Vagina (tissue), 2 donors: ENCODE data around the gene PTGER3. TPM values are rescaled to one million over a fixed set of nuclear protein-coding genes. Genes with fewer than 3 reads are reported as not detected.

Experiments used
- DNase-seq, 2 donors: peaks; one replicate each; pipeline ENCODE4 v3.0.0-alpha.2; 2017; ENCODE audit errors: extremely low spot score in 2 of 2
- H3K27ac ChIP-seq: fragments of 200-600 bp; sonication (generic); one replicate; pipeline ENCODE4 v1.5.1; 2019
- H3K27me3 ChIP-seq: fragments of 200-600 bp; sonication (generic); one replicate; pipeline ENCODE4 v1.5.1; 2019
- H3K36me3 ChIP-seq, 2 donors: fragments of 200-600 bp; sonication (generic); one replicate each; pipeline ENCODE4 v1.5.1; 2017 to 2019
- H3K4me1 ChIP-seq: fragments of 200-600 bp; sonication (generic); one replicate; pipeline ENCODE4 v1.5.1; 2019
- H3K4me3 ChIP-seq, 2 donors: fragments of 200-600 bp; sonication (generic); 1 replicate in 1 of 2; 2 replicates in 1 of 2; pipeline ENCODE4 v1.5.1; 2016 to 2019
- H3K9me3 ChIP-seq: fragments of 200-600 bp; sonication (generic); one replicate; pipeline ENCODE4 v1.5.1; 2019
- CTCF ChIP-seq, 3 experiments: fragments of 450-650 bp in 2 of 3; fragments of 200-600 bp in 1 of 3; sonication (generic) in 1 of 3; IDR thresholded peaks; one replicate each; pipeline ENCODE4 v1.5.1; 2017 to 2019; ENCODE audit warnings: antibody characterized with exemption in 3 of 3, mild to moderate bottlenecking in 2 of 3, moderate library complexity in 2 of 3
- POLR2A ChIP-seq, 2 donors: fragments of 450-650 bp; IDR thresholded peaks; one replicate each; pipeline ENCODE4 v1.6.1; 2017; ENCODE audit warnings: antibody characterized with exemption in 2 of 2, mild to moderate bottlenecking in 2 of 2, moderate library complexity in 2 of 2
- POLR2AphosphoS5 ChIP-seq, 2 donors: sonication (generic); formaldehyde crosslinking; IDR thresholded peaks; one replicate each; pipeline ENCODE4 v1.9.0; 2017; ENCODE audit warnings: antibody characterized with exemption in 2 of 2, mild to moderate bottlenecking in 2 of 2, low read depth in 1 of 2; ENCODE audit not compliant: insufficient read depth in 1 of 2
- intact Hi-C: fragments of 100-400 bp; cut with DNase I; formaldehyde crosslinking; loops from one replicate; pipeline ENCODE4 v1.15.1; 2023
- total RNA-seq: library from RNA; depleted of rRNA; stranded (reverse); fragments of >200 nt; gene quantifications from one replicate; pipeline ENCODE4 v1.2.3, GENCODE V29; 2016

The PTGER3 gene
- total RNA-seq, 1 donor from 2014 or later = 17.7 TPM

- H3K27ac ChIP-seq = no peak overlapping the region
- no peaks in the 10 kb centered on the region for H3K27me3 ChIP-seq
- no peak overlapping the region for H3K4me3 ChIP-seq
- intact Hi-C loops = no loop called here
- H3K36me3 ChIP-seq = no peaks in the 10 kb centered on the region
- no peaks in the 10 kb centered on the region for H3K4me1 ChIP-seq
- DNase-seq = no peak
- TF ChIP-seq CTCF (IDR thresholded peaks at IDR 0.05) (no peak), POLR2AphosphoS5 (IDR thresholded peaks at IDR 0.05; ENCODE audit: insufficient read depth in 1 of 2, low read depth in 1 of 2) (no peak), POLR2A (IDR thresholded peaks at IDR 0.05) (no peak)
- no peaks in the 10 kb centered on the region for H3K9me3 ChIP-seq
Measured at GRCh38 chr1:71088645-71089287, 41.1 kb upstream of the PTGER3 start.

GRCh38 chr1:71087713-71088112, 40.1 kb upstream of the PTGER3 start:
- Histone ChIP-seq H3K9me3 (no peaks in the 10 kb centered on the region), H3K4me3 (no peak overlapping the region), H3K36me3 (no peaks in the 10 kb centered on the region), H3K4me1 (no peaks in the 10 kb centered on the region), H3K27me3 (no peaks in the 10 kb centered on the region), H3K27ac (no peak overlapping the region)
- no peak for TF ChIP-seq POLR2AphosphoS5 (IDR thresholded peaks at IDR 0.05; ENCODE audit: insufficient read depth in 1 of 2, low read depth in 1 of 2)
- TF ChIP-seq CTCF (IDR thresholded peaks at IDR 0.05) = no peak
- TF ChIP-seq POLR2A (IDR thresholded peaks at IDR 0.05) = no peak
- intact Hi-C loops = no loop called here
- no peak for DNase-seq

GRCh38 chr1:71087060-71087459, 39.4 kb upstream of the PTGER3 start:
- intact Hi-C loops = no loop called here
- no peak for DNase-seq
- TF ChIP-seq POLR2A (IDR thresholded peaks at IDR 0.05) (no peak), POLR2AphosphoS5 (IDR thresholded peaks at IDR 0.05; ENCODE audit: insufficient read depth in 1 of 2, low read depth in 1 of 2) (no peak), CTCF (IDR thresholded peaks at IDR 0.05) (no peak)
- Histone ChIP-seq H3K4me1 (no peaks in the 10 kb centered on the region), H3K4me3 (no peak overlapping the region), H3K9me3 (no peaks in the 10 kb centered on the region), H3K27me3 (no peaks in the 10 kb centered on the region), H3K27ac (no peak overlapping the region), H3K36me3 (no peaks in the 10 kb centered on the region)

GRCh38 chr1:71086331-71086730, 38.7 kb upstream of the PTGER3 start:
- no peak for TF ChIP-seq POLR2A (IDR thresholded peaks at IDR 0.05)
- TF ChIP-seq CTCF (IDR thresholded peaks at IDR 0.05) = no peak
- TF ChIP-seq POLR2AphosphoS5 (IDR thresholded peaks at IDR 0.05; ENCODE audit: insufficient read depth in 1 of 2, low read depth in 1 of 2) = no peak
- Histone ChIP-seq H3K27ac (no peak overlapping the region), H3K4me3 (no peak overlapping the region), H3K4me1 (no peaks in the 10 kb centered on the region), H3K27me3 (no peaks in the 10 kb centered on the region), H3K9me3 (no peaks in the 10 kb centered on the region), H3K36me3 (no peaks in the 10 kb centered on the region)
- intact Hi-C loops = no loop called here
- DNase-seq = no peak

- Histone ChIP-seq H3K27ac (no peak overlapping the region), H3K36me3 (no peaks in the 10 kb centered on the region), H3K27me3 (no peaks in the 10 kb centered on the region), H3K4me3 (no peak overlapping the region), H3K9me3 (no peaks in the 10 kb centered on the region), H3K4me1 (peaks cover 17% of the 10 kb centered on the region)
- TF ChIP-seq CTCF (IDR thresholded peaks at IDR 0.05) = no peak
- no peak for TF ChIP-seq POLR2A (IDR thresholded peaks at IDR 0.05)
- DNase-seq = no peak
- intact Hi-C loops = no loop called here
Measured at GRCh38 chr1:71083271-71083670, 35.7 kb upstream of the PTGER3 start.
